ENCODE measurements around the gene PATJ.

DNA sequence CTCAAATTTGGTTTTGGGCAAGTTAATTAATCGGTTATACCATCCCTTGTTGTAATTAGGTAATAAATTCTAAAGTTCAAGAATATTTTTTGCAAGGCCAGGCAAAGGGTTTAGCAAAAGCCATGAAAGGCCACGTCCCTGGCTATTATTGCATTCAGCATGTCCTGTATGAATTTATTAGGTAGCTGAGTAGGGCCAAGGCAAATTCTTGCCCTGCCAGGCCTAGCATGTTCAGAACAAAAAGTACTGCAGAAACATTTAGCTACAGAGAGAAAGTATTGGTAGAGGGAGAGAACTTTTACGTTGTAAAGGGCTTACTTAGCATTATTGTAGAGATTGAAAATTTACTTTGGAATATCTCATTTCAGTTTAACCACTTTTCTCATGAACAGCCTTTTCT is 94.4 kb downstream of the PATJ start:
- TF ChIP-seq, protein P1, sequence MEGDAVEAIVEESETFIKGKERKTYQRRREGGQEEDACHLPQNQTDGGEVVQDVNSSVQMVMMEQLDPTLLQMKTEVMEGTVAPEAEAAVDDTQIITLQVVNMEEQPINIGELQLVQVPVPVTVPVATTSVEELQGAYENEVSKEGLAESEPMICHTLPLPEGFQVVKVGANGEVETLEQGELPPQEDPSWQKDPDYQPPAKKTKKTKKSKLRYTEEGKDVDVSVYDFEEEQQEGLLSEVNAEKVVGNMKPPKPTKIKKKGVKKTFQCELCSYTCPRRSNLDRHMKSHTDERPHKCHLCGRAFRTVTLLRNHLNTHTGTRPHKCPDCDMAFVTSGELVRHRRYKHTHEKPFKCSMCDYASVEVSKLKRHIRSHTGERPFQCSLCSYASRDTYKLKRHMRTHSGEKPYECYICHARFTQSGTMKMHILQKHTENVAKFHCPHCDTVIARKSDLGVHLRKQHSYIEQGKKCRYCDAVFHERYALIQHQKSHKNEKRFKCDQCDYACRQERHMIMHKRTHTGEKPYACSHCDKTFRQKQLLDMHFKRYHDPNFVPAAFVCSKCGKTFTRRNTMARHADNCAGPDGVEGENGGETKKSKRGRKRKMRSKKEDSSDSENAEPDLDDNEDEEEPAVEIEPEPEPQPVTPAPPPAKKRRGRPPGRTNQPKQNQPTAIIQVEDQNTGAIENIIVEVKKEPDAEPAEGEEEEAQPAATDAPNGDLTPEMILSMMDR (IDR thresholded peaks at IDR 0.05): no peak
- TF ChIP-seq POLR2A (IDR thresholded peaks at IDR 0.05): no peak
